Panc1 (cell line): ENCODE measurements around the gene HNRNPF. TPM values are rescaled to one million over a fixed set of nuclear protein-coding genes. Genes with fewer than 3 reads are reported as not detected.
"Not testable (repeated sequence)": the region's sequence is repeated elsewhere in the genome, so short reads cannot be mapped to it uniquely, and the experiment has no call there.

ENCODE experiments used
- ATAC-seq: fragments of 200-7000 bp; cut with Tn5 transposase; 2 replicates; pipeline ENCODE4 v1.9.1; 2020; ENCODE audit warnings: mild to moderate bottlenecking, moderate library complexity
- BruUV-seq: library from RNA; stranded (reverse); fragments of 400-500 nt; replicated peaks from 2 replicates; lab custom pipeline; 2021; lab: Mats Ljungman, UMichigan
- CTCF ChIA-PET: fragments of 300-600 bp; sonication (Branson Sonifier 250); formaldehyde crosslinking; loops from one replicate; lab custom pipeline; 2022; ENCODE audit warnings: antibody characterized with exemption; lab: Charles Lee
- POLR2A ChIA-PET: fragments of 300-600 bp; sonication (Branson Sonifier 250); formaldehyde crosslinking; loops from one replicate; lab custom pipeline; 2022; ENCODE audit warnings: antibody characterized with exemption; lab: Charles Lee
- DNase-seq: peaks from one replicate; pipeline ENCODE4 v3.0.0-alpha.2; 2010; ENCODE audit warnings: low read depth, low spot score
- H3K27ac ChIP-seq: 2 replicates; pipeline ENCODE4 v1.5.1; 2011; ENCODE audit warnings: mild to moderate bottlenecking, low read length, inconsistent platforms
- H3K27me3 ChIP-seq: fragments of 200-500 bp; sonication (Bioruptor generic); 2 replicates; pipeline ENCODE4 v1.6.0; 2014; ENCODE audit warnings: low read length, inconsistent platforms; ENCODE audit not compliant: control insufficient read depth, insufficient read depth
- H3K36me3 ChIP-seq: fragments of 200-500 bp; sonication (Bioruptor generic); 2 replicates; pipeline ENCODE4 v1.5.1; 2014; ENCODE audit warnings: inconsistent platforms, mild to moderate bottlenecking, low read length, moderate library complexity; ENCODE audit not compliant: control insufficient read depth, insufficient read depth
- H3K4me1 ChIP-seq: 2 replicates; pipeline ENCODE4 v1.5.1; 2011; ENCODE audit warnings: inconsistent platforms, mild to moderate bottlenecking, low read length, moderate library complexity; ENCODE audit not compliant: control insufficient read depth, insufficient read depth
- H3K4me3 ChIP-seq, 2 experiments: 2 replicates each; pipeline ENCODE4 v1.5.1; 2011 to 2012; ENCODE audit warnings: low read depth in 2 of 2, low read length in 2 of 2, mild to moderate bottlenecking in 2 of 2, inconsistent platforms in 1 of 2, moderate library complexity in 1 of 2
- H3K9me3 ChIP-seq: fragments of 200-500 bp; sonication (Bioruptor generic); 2 replicates; pipeline ENCODE4 v1.5.1; 2014; ENCODE audit warnings: low read depth, mild to moderate bottlenecking, inconsistent platforms, low read length, moderate library complexity; ENCODE audit not compliant: control insufficient read depth, insufficient read depth
- CTCF ChIP-seq: fragments of 450-650 bp; IDR thresholded peaks from 2 replicates; pipeline ENCODE4 v1.5.1; 2017; ENCODE audit warnings: mild to moderate bottlenecking
- POLR2AphosphoS5 ChIP-seq: IDR thresholded peaks from 2 replicates; pipeline ENCODE4 v1.6.1; 2012; ENCODE audit warnings: mild to moderate bottlenecking, low read depth, low read length, moderate library complexity
- SIN3A ChIP-seq: IDR thresholded peaks from 2 replicates; pipeline ENCODE4 v1.6.1; 2012; ENCODE audit warnings: low read depth, mild to moderate bottlenecking, low read length, moderate library complexity, borderline replicate concordance; ENCODE audit not compliant: insufficient read depth
- TCF7L2 ChIP-seq: IDR thresholded peaks from 2 replicates; pipeline ENCODE4 v1.6.1; 2011; ENCODE audit warnings: mild to moderate bottlenecking, low read depth, low read length, inconsistent platforms
- in situ Hi-C: cut with HindIII; loops from 2 replicates; pipeline ENCODE4 v1.10.0; 2016; ENCODE audit warnings: low sequenced_read_pairs, low pct_unique_long_range_greater_than_20kb
- intact Hi-C: fragments of 100-400 bp; cut with micrococcal nuclease; formaldehyde crosslinking; loops from one replicate; pipeline ENCODE4 v1.10.0; 2022; ENCODE audit not compliant: unreplicated experiment
- total RNA-seq: library from RNA; stranded (reverse); gene quantifications from one replicate; pipeline ENCODE4 v1.2.1, GENCODE V29; 2021; ENCODE audit not compliant: unreplicated experiment
- TF ChIP-seq, protein P1 (sequence below), 2 experiments: IDR thresholded peaks; 2 replicates each; pipeline ENCODE4 v1.6.1; 2011 to 2012; ENCODE audit warnings: low read depth in 2 of 2, control low read depth in 1 of 2, low read length in 1 of 2, mild to moderate bottlenecking in 1 of 2, moderate library complexity in 1 of 2; ENCODE audit not compliant: insufficient read depth in 1 of 2

HNRNPF gene
- total RNA-seq, 1 experiment from 2014 or later = 466 TPM

GRCh38 chr10:43424416-43424815 is 15.4 kb upstream of the HNRNPF start:
- CTCF ChIA-PET = no interaction called here
- in situ Hi-C loops = no loop called here

GRCh38 chr10:43421944-43422343 is 13.0 kb upstream of the HNRNPF start:
- CTCF ChIA-PET, intact Hi-C loops, in situ Hi-C loops, H3K36me3 ChIP-seq, DNase-seq, ATAC-seq, H3K9me3 ChIP-seq, H3K27ac ChIP-seq, H3K4me3 ChIP-seq, H3K27me3 ChIP-seq: not testable (repeated sequence)
- POLR2A ChIA-PET = interaction anchor here (0.6 kb wide), 1 partner anchor 13 kb away, joined by 5 read pairs; no protein-coding TSS in a partner anchor
- BruUV-seq = TSS peak; percentile 93
- peaks cover 13% of the 10 kb centered on the region for H3K4me1 ChIP-seq

More at GRCh38 chr10:43424416-43424815, 15.4 kb upstream of the HNRNPF start:
- no peak overlapping the region for H3K4me3 ChIP-seq
- no peaks in the 10 kb centered on the region for H3K9me3 ChIP-seq
- no peak overlapping the region for H3K27ac ChIP-seq
- peaks cover 13% of the 10 kb centered on the region for H3K4me1 ChIP-seq
- no peak for DNase-seq
- no peaks in the 10 kb centered on the region for H3K36me3 ChIP-seq
- TF ChIP-seq POLR2AphosphoS5 (no peak), SIN3A (no peak), CTCF (no peak), TCF7L2 (no peak)
- TF ChIP-seq, protein P1, sequence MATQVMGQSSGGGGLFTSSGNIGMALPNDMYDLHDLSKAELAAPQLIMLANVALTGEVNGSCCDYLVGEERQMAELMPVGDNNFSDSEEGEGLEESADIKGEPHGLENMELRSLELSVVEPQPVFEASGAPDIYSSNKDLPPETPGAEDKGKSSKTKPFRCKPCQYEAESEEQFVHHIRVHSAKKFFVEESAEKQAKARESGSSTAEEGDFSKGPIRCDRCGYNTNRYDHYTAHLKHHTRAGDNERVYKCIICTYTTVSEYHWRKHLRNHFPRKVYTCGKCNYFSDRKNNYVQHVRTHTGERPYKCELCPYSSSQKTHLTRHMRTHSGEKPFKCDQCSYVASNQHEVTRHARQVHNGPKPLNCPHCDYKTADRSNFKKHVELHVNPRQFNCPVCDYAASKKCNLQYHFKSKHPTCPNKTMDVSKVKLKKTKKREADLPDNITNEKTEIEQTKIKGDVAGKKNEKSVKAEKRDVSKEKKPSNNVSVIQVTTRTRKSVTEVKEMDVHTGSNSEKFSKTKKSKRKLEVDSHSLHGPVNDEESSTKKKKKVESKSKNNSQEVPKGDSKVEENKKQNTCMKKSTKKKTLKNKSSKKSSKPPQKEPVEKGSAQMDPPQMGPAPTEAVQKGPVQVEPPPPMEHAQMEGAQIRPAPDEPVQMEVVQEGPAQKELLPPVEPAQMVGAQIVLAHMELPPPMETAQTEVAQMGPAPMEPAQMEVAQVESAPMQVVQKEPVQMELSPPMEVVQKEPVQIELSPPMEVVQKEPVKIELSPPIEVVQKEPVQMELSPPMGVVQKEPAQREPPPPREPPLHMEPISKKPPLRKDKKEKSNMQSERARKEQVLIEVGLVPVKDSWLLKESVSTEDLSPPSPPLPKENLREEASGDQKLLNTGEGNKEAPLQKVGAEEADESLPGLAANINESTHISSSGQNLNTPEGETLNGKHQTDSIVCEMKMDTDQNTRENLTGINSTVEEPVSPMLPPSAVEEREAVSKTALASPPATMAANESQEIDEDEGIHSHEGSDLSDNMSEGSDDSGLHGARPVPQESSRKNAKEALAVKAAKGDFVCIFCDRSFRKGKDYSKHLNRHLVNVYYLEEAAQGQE (IDR thresholded peaks at IDR 0.05; ENCODE audit: insufficient read depth in 1 of 2, low read depth in 2 of 2, low read length in 1 of 2) = no peak
- H3K27me3 ChIP-seq = no peaks in the 10 kb centered on the region
- BruUV-seq = no TSS peak
- ATAC-seq = no peak
- POLR2A ChIA-PET = interaction anchor here (0.6 kb wide), 1 partner anchor 137 kb away, joined by 4 read pairs; no protein-coding TSS in a partner anchor
- intact Hi-C loops = no loop called here

- Histone ChIP-seq H3K4me1 (peaks cover 13% of the 10 kb centered on the region), H3K36me3 (no peaks in the 10 kb centered on the region), H3K27me3 (no peaks in the 10 kb centered on the region), H3K9me3 (no peaks in the 10 kb centered on the region), H3K27ac (peak overlapping the region; percentile 98), H3K4me3 (peak overlapping the region; percentile 46 to 67; a peak in 3 of 4 replicates)
- in situ Hi-C loops = no loop called here
- BruUV-seq = no TSS peak
- no peak for DNase-seq
- TF ChIP-seq POLR2AphosphoS5 = no peak
- TF ChIP-seq TCF7L2 = no peak
- TF ChIP-seq, protein P1 (IDR thresholded peaks at IDR 0.05; ENCODE audit: insufficient read depth in 1 of 2, low read depth in 2 of 2, low read length in 1 of 2) = no peak
- no peak for TF ChIP-seq CTCF
- TF ChIP-seq SIN3A = no peak
- ChIA-PET POLR2A (interaction anchor here (0.5 to 0.6 kb wide), 2 partner anchors 13 to 40 kb away, joined by 5 to 8 read pairs; no protein-coding TSS in a partner anchor), CTCF (no interaction called here)
- ATAC-seq = no peak
- intact Hi-C loops = no loop called here
Measured at GRCh38 chr10:43421519-43421918, 12.5 kb upstream of the HNRNPF start.
